ENCODE measurements around the gene FOXO6. TPM values are rescaled to one million over a fixed set of nuclear protein-coding genes. Genes with fewer than 3 reads are reported as not detected.

FOXO6 gene
- total RNA-seq, 1 experiment from 2014 or later = 5.4 TPM

DNA sequence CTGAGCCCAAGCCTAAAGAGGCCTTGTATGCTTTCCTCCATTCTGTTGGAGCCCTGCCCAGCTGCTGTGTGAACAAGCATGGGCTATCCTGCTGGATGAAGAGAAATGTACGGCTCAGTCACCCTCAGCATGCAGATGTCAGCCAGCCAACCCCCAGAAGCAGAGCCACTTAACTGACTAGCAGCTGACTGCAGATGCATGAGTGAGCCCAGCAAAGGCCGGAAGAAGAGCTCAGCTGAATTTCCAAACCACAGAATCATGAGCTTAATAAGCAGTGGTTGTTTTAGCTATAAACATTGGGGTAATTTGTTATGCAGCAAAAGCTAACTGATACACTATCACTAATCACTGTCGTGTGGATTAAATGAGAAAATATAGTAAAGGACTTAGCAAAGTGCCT lies 39.0 kb downstream of the FOXO6 start:
- Mint-ChIP-seq H3K27me3 (ENCODE audit: low read depth) (peaks cover 12% of the 10 kb centered on the region), H3K36me3 (peaks cover 3% of the 10 kb centered on the region; the same call in 1 of the 2 replicates), H3K9me3 (peaks cover 6% of the 10 kb centered on the region), H3K27ac (no peak overlapping the region), H3K4me3 (no peak overlapping the region), H3K4me1 (peaks cover 38% of the 10 kb centered on the region)
- ChIA-PET POLR2A (interaction anchor here (0.6 kb wide), 1 partner anchor 1308 kb away, joined by 5 read pairs; no protein-coding TSS in a partner anchor), CTCF (interaction anchor here (1.0 to 1.9 kb wide), 2 partner anchors 40 to 69 kb away, joined by 4 to 9 read pairs; no protein-coding TSS in a partner anchor)
- no peak for DNase-seq (ENCODE audit: low spot score)
- ATAC-seq = no peak
- no peak for TF ChIP-seq CREB1 (CRISPR knock-in tag; IDR thresholded peaks at IDR 0.05)
- TF ChIP-seq FOXP1 (CRISPR knock-in tag; IDR thresholded peaks at IDR 0.05; ENCODE audit: borderline replicate concordance) = no peak
- TF ChIP-seq IRF1 (CRISPR knock-in tag; IDR thresholded peaks at IDR 0.05) = no peak
- TF ChIP-seq ZNF232 (CRISPR knock-in tag; IDR thresholded peaks at IDR 0.05) = no peak
- no peak for TF ChIP-seq SMAD3 (CRISPR knock-in tag; IDR thresholded peaks at IDR 0.05; ENCODE audit: borderline replicate concordance)
- TF ChIP-seq ZNF219 (CRISPR knock-in tag; IDR thresholded peaks at IDR 0.05; ENCODE audit: borderline replicate concordance) = no peak
- no peak for TF ChIP-seq ZNF138 (CRISPR knock-in tag; conservative IDR thresholded peaks at IDR 0.05)
- no peak for TF ChIP-seq NR2C2 (CRISPR knock-in tag; IDR thresholded peaks at IDR 0.05)
- no peak for TF ChIP-seq NR3C1 (CRISPR knock-in tag; conservative IDR thresholded peaks at IDR 0.05; ENCODE audit: low read depth)
- no peak for TF ChIP-seq ZNF532 (CRISPR knock-in tag; IDR thresholded peaks at IDR 0.05; ENCODE audit: borderline replicate concordance)
- no peak for TF ChIP-seq ZNF263 (CRISPR knock-in tag; IDR thresholded peaks at IDR 0.05; ENCODE audit: low read depth)
- no peak for TF ChIP-seq EMX1 (CRISPR knock-in tag; IDR thresholded peaks at IDR 0.05)
- no peak for TF ChIP-seq TEAD1 (CRISPR knock-in tag; IDR thresholded peaks at IDR 0.05)
- TF ChIP-seq, protein P1, sequence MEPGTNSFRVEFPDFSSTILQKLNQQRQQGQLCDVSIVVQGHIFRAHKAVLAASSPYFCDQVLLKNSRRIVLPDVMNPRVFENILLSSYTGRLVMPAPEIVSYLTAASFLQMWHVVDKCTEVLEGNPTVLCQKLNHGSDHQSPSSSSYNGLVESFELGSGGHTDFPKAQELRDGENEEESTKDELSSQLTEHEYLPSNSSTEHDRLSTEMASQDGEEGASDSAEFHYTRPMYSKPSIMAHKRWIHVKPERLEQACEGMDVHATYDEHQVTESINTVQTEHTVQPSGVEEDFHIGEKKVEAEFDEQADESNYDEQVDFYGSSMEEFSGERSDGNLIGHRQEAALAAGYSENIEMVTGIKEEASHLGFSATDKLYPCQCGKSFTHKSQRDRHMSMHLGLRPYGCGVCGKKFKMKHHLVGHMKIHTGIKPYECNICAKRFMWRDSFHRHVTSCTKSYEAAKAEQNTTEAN (CRISPR knock-in tag; IDR thresholded peaks at IDR 0.05) = no peak
- TF ChIP-seq NFYB (CRISPR knock-in tag; conservative IDR thresholded peaks at IDR 0.05; ENCODE audit: low read depth) = no peak
- TF ChIP-seq TCF7 (CRISPR knock-in tag; IDR thresholded peaks at IDR 0.05; ENCODE audit: low read depth) = no peak
- TF ChIP-seq, protein P2, sequence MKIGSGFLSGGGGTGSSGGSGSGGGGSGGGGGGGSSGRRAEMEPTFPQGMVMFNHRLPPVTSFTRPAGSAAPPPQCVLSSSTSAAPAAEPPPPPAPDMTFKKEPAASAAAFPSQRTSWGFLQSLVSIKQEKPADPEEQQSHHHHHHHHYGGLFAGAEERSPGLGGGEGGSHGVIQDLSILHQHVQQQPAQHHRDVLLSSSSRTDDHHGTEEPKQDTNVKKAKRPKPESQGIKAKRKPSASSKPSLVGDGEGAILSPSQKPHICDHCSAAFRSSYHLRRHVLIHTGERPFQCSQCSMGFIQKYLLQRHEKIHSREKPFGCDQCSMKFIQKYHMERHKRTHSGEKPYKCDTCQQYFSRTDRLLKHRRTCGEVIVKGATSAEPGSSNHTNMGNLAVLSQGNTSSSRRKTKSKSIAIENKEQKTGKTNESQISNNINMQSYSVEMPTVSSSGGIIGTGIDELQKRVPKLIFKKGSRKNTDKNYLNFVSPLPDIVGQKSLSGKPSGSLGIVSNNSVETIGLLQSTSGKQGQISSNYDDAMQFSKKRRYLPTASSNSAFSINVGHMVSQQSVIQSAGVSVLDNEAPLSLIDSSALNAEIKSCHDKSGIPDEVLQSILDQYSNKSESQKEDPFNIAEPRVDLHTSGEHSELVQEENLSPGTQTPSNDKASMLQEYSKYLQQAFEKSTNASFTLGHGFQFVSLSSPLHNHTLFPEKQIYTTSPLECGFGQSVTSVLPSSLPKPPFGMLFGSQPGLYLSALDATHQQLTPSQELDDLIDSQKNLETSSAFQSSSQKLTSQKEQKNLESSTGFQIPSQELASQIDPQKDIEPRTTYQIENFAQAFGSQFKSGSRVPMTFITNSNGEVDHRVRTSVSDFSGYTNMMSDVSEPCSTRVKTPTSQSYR (CRISPR knock-in tag; IDR thresholded peaks at IDR 0.05) = no peak
- TF ChIP-seq ZNF416 (CRISPR knock-in tag; IDR thresholded peaks at IDR 0.05) = no peak
